Urinary bladder (tissue), 4 donors: ENCODE measurements around the gene OR10P1. TPM values are rescaled to one million over a fixed set of nuclear protein-coding genes. Genes with fewer than 3 reads are reported as not detected.

Experiments
- DNase-seq: peaks from one replicate; pipeline ENCODE4 v3.0.0-alpha.2; 2015; ENCODE audit errors: extremely low spot score
- H3K27ac ChIP-seq: one replicate; pipeline ENCODE4 v1.5.1; 2013; ENCODE audit warnings: low read depth, mild to moderate bottlenecking, moderate library complexity
- H3K36me3 ChIP-seq: one replicate; pipeline ENCODE4 v1.6.1; 2013; ENCODE audit warnings: mild to moderate bottlenecking, moderate library complexity; ENCODE audit not compliant: insufficient read depth
- H3K4me1 ChIP-seq: one replicate; pipeline ENCODE4 v1.6.1; 2013; ENCODE audit warnings: mild to moderate bottlenecking, moderate library complexity; ENCODE audit not compliant: insufficient read depth
- H3K4me3 ChIP-seq: one replicate; pipeline ENCODE4 v1.5.1; 2013; ENCODE audit warnings: low read depth, low read length
- WGBS: extraction: QIAGEN DNeasy Blood & Tissue Kit; methylation state at CpG from one replicate; pipeline ENCODE4 v1.1.7; 2013; 5-methylcytosine and 5-hydroxymethylcytosine counted together
- polyA plus RNA-seq: library from polyadenylated mRNA; stranded (reverse); fragments of 200-250 nt; gene quantifications from one replicate; pipeline ENCODE4 v1.2.3, GENCODE V29; 2013
- total RNA-seq: library from RNA; depleted of rRNA; stranded (reverse); fragments of >200 nt; gene quantifications from one replicate; pipeline ENCODE4 v1.2.3, GENCODE V29; 2014
- donor health status: healthy with polysubstance abuse.
- donor health status: healthy.

OR10P1 gene
- total and polyA plus RNA-seq, 2 donors = not detected

DNA sequence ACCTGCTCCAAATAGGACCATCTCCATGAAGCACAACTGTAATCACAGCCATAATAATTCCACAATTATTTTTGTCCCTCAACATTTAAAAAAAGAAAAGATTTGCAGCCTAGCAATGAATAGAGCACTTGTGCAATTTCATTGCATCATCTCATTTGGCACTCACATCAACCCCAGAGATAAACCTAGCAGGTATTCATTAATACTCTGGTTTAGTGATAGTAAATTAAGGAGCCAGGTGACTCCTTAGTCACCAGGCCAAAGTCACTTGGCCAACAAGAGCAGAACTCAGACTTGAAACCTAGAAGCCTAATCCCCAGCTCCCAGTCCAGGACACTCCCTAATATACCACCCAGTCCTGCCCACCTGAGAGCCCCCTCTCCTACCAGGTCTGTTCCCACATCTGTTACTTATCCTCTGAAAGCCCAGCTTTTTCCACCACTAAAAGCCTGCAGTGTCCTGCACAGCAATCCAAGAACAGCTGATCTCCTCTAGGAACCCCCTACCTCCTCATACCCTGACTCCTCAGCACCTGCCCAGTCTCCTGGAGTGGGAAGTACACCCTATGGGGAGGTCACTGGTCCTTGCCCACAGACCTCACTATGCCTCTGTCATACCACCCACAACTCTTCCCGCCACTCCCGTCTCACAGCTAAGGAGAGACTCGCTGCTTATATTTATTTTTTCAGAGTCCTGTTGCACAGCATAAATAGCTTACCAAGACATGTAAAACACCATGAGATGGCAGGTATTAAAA, 22.1 kb downstream of the OR10P1 start:
- Histone ChIP-seq H3K4me3 (no peak overlapping the region), H3K4me1 (no peaks in the 10 kb centered on the region), H3K36me3 (no peaks in the 10 kb centered on the region), H3K27ac (no peak overlapping the region)
- DNase-seq = no peak
- 61% methylated on average over 3 of the region's 3 CpGs for WGBS

DNA sequence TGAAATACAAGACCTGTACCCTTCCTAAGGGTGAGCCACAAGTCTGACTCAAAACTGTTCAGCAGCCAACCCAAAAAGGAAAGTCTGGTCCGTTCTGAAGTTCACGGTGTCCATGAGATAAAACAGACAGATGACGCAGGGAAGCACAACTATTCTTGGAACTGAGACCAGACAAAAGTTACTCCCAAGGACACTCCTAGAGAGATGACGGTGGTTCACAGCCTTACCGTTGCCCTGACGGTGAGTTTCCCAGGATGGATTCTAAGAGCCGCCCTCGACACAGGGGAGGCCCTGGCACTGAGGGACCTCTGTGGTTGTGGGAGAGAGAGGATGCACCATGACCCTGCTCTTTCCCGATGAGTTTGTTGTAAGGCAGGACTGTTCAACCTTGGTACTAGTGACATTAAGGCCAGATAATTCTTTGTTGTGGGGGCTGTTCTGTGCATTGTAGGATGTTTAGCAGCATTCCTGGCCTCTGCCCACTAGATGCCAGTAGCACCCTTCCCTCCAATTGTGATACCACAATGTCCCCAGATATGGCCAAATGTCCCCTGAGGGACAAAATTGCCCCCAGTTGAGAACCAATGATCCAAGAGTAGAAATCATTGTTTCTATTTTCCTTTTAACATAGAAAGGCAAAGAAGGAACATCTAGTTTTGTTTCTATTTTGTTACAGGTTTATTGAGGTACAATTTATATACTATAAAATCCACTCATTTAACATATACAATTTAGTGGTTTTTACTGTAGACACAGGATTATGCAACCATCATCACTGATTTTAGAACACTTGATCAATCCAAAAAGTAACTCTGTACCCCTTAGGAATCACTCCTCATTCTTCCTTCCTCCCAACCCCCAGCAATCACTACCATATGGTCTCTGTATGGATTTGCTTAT, 23.0 kb downstream of the OR10P1 start:
- Histone ChIP-seq H3K36me3 (no peaks in the 10 kb centered on the region), H3K4me3 (no peak overlapping the region), H3K4me1 (no peaks in the 10 kb centered on the region), H3K27ac (no peak overlapping the region)
- WGBS = 48% methylated on average over 9 of the region's 9 CpGs
- DNase-seq = no peak

DNA sequence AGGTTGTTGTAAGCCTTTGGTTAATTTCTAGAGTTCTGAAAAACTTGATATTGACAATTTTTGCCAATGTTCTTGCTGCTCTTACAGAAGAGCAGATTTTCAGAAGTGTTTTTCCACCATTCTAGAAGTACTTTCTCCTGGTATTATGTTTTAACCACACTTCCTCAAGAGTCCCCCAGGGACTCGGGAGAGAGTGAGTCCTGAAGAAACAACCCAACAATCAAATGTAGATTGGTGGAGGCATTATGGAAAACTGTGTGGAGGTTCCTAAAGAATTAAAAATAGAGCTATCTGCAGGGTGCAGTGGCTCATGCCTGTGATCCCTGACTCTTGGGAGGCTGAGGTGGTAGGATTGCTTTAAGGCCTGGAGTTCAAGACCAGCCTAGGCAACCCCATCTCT, 26.7 kb downstream of the OR10P1 start:
- no peak for DNase-seq
- Histone ChIP-seq H3K27ac (no peak overlapping the region), H3K4me1 (no peaks in the 10 kb centered on the region), H3K4me3 (no peak overlapping the region), H3K36me3 (no peaks in the 10 kb centered on the region)
- 57% methylated on average over 1 of the region's 1 CpG for WGBS

DNA sequence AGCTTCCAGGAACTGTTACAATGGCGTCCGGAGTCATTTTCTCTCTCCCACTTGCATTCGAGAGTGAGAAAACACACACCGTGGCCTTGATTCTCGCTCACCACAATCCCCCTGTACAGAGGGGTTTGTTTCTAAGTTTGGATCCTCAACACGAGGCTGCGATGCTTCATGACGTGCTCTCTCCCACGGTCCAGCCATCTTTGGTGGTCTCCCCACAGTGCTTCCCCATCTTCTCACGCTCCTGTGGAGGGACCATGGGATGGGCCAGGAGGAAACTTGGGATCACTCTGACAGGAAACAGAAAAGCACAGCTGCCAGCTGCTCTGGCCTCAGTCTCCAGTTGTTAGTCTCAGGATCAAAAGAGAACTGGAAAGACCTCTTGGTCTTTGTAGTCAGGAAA, 28.1 kb downstream of the OR10P1 start:
- H3K4me1 ChIP-seq = no peaks in the 10 kb centered on the region
- DNase-seq = no peak
- no peak overlapping the region for H3K27ac ChIP-seq
- 83% methylated on average over 10 of the region's 10 CpGs for WGBS
- H3K36me3 ChIP-seq = no peaks in the 10 kb centered on the region
- no peak overlapping the region for H3K4me3 ChIP-seq

DNA sequence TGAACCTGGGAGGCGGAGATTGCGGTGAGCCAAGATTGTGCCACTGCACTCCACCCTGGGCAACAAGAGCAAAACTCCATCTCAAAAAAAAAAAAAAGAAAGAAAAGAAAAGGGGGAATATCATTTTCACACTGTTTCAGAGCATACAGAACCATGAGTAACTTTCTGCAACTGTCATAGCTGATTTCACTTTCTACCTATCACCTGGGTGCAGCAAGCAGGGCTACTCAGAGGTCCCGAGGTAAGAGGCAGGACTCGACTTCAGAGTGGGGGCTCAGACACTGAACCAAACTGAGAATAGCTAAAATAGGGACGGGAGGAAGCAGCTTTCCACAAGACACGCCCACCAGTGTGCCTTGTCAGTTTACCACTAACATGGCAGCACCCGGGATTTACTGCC, 29.8 kb downstream of the OR10P1 start:
- no peak for DNase-seq
- H3K4me3 ChIP-seq = no peak overlapping the region
- H3K4me1 ChIP-seq = no peaks in the 10 kb centered on the region
- no peaks in the 10 kb centered on the region for H3K36me3 ChIP-seq
- no peak overlapping the region for H3K27ac ChIP-seq
- 80% methylated on average over 7 of the region's 7 CpGs for WGBS

DNA sequence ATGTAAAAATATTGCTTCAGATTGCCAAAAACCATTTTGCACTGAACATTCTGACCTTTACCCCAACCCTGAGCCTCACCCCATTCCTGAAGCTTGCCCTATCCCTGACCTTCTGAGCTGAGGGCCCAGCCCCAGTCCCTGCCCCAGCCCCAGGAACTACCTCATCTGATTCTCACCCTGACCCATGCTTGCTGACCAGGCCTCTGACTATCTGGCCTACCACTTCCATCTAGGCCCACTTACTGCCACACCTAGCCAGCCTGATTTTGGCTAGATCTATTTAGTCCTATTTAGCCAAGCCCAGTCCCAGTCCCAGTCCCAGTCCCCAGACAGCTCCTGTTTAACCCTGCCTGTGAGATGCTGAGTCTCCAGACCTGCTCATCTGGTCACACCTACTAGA, 33.6 kb downstream of the OR10P1 start:
- DNase-seq = no peak
- Histone ChIP-seq H3K4me3 (no peak overlapping the region), H3K4me1 (no peaks in the 10 kb centered on the region), H3K27ac (no peak overlapping the region), H3K36me3 (no peaks in the 10 kb centered on the region)

DNA sequence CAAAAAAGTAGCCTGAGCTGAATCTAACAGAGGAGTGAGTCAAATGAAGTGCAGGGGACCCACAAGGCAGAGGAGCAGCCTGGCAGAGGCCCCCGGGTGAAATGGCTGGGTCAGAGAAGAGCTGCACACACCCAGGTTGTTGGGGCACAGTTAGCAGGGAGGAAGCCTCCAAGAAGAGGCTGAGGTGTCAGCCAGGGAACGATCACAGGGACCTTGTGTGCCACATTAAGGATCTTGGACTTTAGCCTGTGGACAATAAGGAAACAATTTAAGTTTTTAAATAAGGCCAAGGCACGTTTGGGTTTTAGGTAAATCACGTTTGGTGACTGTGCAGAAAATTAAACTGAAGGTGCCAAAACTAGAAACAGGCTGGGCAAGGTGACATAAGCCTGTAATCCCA, 35.1 kb downstream of the OR10P1 start:
- Histone ChIP-seq H3K4me1 (no peaks in the 10 kb centered on the region), H3K4me3 (no peak overlapping the region), H3K36me3 (no peaks in the 10 kb centered on the region), H3K27ac (no peak overlapping the region)
- DNase-seq = no peak
- WGBS = 61% methylated on average over 4 of the region's 4 CpGs

DNA sequence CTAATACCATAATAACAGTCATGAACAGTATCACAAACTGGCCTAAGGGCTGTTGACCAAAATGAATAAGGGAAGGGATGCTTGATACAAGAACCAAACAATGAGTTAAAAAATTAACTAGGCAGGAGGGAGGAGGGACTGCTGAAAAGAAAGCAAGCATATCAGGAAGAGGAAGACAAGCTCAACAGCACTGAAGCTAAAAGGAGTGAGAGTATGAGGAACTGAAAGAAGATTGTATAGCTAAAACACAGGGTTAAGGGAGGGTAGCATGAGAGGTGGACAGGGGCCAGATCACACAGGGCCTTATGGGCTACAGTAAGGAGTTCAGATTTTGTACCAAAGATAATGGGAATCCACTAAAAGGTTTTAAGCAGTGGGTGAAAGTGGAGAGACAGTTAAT, 36.9 kb downstream of the OR10P1 start:
- no peak for DNase-seq
- no peak overlapping the region for H3K27ac ChIP-seq
- H3K4me1 ChIP-seq = no peaks in the 10 kb centered on the region
- H3K4me3 ChIP-seq = no peak overlapping the region
- H3K36me3 ChIP-seq = no peaks in the 10 kb centered on the region

DNA sequence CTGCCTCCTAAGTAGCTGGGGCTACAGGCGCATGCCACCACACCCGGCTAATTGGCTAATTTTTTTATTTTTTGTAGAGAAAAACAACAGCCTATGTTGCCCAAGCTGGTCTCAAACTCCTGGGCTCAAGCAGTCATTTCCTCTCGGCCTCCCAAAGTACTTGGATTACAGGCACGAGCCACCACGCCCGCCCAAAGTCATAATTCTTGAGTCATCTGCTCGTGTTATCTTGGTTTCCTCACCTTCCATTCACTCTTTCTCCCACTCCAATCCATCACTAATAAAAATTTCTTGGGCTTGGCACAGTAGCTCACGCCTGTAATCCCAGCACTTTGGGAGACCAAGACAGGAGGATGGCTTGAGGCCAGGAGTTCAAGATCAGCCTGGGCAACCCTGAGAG, 39.0 kb downstream of the OR10P1 start:
- DNase-seq = no peak

DNA sequence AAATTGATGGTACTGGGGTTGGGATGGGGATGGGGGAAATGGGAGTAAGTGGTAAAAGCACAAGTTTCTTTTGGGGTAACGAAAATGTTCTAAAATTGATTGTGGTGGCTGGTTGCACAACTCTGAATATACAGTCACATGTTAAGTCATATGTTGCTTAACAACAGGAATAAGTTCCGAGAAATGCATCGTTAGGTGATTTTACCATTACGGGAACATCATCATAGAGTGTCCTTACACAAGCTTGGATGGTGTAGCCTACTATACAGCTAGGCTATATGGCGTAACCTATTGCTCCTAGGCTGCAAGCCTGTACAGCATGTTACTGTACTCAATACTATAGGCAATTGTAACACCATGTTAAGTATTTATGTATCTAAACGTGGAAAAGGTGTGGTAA, 40.0 kb downstream of the OR10P1 start:
- Histone ChIP-seq H3K27ac (no peak overlapping the region), H3K4me3 (no peak overlapping the region), H3K36me3 (no peaks in the 10 kb centered on the region), H3K4me1 (peaks cover 1% of the 10 kb centered on the region)
- 71% methylated on average over 6 of the region's 6 CpGs for WGBS
- no peak for DNase-seq

More for the DNA sequence above, 39.0 kb downstream of the OR10P1 start:
- Histone ChIP-seq H3K4me1 (no peaks in the 10 kb centered on the region), H3K4me3 (no peak overlapping the region), H3K27ac (no peak overlapping the region), H3K36me3 (no peaks in the 10 kb centered on the region)
- WGBS = 82% methylated on average over 8 of the region's 8 CpGs

DNA sequence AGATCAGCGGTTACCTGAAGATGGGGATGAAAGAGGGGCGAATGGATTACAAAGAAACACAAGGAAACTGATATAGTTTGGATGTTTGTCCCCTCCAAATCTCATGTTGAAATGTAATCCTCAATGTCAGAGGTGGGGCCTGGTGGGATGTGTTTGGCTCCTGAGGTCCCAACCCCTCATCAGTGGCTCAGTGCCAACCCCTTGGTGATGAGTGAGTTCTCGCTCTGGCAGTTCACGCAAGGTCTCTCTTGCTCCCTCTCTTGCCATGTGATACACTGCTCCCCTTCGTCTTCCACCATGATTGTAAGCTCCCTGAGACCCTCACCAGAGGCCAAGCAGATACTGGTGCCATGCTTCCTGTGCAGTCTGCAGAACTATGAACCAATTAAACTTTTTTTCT, 43.0 kb downstream of the OR10P1 start:
- peaks cover 1% of the 10 kb centered on the region for H3K4me1 ChIP-seq
- H3K36me3 ChIP-seq = no peaks in the 10 kb centered on the region
- no peak overlapping the region for H3K27ac ChIP-seq
- WGBS = 89% methylated on average over 5 of the region's 5 CpGs
- DNase-seq = no peak
- H3K4me3 ChIP-seq = no peak overlapping the region

DNA sequence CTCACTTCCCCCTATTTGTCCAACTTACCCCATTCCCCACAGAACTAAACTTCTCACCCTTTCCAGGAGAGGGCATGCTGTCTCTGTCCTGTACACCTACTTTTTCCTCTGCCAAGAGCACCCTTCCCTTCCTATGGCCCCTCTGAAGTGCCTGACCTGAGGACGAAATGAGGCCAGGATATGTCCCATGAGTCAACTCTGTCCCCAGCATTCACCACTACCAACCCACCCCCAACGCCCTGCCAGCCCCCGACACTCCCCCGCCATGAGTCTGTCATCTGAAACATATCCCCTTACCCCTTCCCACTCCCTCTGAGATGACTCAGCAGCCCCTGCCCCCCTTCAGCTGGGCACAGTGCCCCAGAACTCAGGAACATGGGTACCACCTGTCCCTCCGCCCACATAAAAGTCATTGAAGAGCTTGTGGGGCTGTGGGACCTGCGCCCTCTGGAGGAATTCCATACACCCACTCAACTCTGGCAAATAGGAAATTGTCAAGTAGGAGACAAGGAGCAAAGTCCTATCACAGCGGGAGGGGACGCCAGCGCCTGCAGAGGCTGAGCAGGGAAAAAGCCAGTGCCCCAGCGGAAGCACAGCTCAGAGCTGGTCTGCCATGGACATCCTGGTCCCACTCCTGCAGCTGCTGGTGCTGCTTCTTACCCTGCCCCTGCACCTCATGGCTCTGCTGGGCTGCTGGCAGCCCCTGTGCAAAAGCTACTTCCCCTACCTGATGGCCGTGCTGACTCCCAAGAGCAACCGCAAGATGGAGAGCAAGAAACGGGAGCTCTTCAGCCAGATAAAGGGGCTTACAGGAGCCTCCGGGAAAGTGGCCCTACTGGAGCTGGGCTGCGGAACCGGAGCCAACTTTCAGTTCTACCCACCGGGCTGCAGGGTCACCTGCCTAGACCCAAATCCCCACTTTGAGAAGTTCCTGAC, 44.7 kb downstream of the OR10P1 start:
- Histone ChIP-seq H3K27ac (no peak overlapping the region), H3K4me3 (no peak overlapping the region), H3K36me3 (no peaks in the 10 kb centered on the region), H3K4me1 (peaks cover 1% of the 10 kb centered on the region)
- WGBS = 16% methylated on average over 17 of the region's 17 CpGs
- DNase-seq = no peak

DNA sequence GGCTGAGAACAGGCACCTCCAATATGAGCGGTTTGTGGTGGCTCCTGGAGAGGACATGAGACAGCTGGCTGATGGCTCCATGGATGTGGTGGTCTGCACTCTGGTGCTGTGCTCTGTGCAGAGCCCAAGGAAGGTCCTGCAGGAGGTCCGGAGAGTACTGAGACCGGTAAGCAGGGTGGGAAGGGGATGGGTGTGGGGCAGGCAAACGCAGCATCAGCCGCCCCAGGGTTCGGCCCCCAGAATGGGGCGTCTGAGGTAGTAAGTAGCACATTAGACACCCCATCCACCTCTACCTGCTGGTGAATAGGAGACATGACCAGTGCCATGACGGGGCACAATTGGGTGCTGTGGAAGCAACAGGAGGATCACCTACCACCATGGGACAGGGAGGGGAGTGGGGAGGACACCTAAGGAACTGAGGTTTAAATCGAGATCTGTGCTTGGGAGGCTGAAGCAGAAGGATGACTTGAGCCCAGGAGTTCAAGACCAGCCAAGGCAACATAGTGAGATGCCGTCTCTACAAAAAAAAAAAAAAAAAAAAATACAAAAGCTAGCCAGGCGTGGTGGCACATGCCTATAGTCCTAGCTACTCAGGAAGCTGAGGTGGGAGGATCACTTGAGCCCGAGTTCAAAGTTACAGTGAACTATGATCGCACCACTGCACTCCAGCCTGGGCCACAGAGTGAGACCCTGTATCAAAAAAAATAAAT, 45.5 kb downstream of the OR10P1 start:
- H3K4me3 ChIP-seq = no peak overlapping the region
- H3K4me1 ChIP-seq = peaks cover 1% of the 10 kb centered on the region
- no peaks in the 10 kb centered on the region for H3K36me3 ChIP-seq
- WGBS = 86% methylated on average over 13 of the region's 13 CpGs
- H3K27ac ChIP-seq = no peak overlapping the region
- no peak for DNase-seq
